GM21515 (cell line): Measurements from ENCODE around the gene KRTAP5-2.

Experiments
- ATAC-seq: cut with Tn5 transposase; IDR thresholded peaks from one replicate; pipeline ENCODE4 v1.9.1; 2021; ENCODE audit not compliant: unreplicated experiment

The KRTAP5-2 gene

DNA sequence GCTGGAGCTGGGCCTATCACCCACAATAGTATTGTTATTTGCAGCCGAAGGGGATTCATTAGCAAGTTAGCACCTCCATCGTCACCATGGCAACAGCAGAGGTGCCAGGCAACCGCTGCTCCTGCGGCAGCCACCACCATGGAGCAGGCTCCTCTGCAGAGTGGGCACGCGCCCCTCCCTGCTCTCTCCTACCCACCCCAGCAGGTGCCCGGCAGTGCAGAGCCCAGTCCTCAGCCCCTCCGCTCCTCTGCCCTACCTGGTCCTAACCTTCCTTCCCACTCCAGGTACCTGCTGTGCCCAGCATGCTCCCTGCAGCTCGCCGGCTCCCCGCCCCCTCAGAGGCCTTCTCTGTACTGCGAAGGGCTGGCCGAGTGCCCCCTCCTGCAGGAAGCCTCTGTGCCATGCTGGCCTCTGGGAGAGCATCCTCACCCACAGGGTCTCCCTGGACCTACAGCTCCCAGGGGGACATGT lies 29.6 kb downstream of the KRTAP5-2 start:
- ATAC-seq, result no peak

GRCh38 chr11:1567721-1568100 lies 30.4 kb downstream of the KRTAP5-2 start:
- ATAC-seq, result no peak

- ATAC-seq, result no peak
These were observed 30.9 kb downstream of the KRTAP5-2 start for GRCh38 chr11:1567052-1567720.

GRCh38 chr11:1566381-1567051 lies 31.6 kb downstream of the KRTAP5-2 start:
- ATAC-seq, result no peak

DNA sequence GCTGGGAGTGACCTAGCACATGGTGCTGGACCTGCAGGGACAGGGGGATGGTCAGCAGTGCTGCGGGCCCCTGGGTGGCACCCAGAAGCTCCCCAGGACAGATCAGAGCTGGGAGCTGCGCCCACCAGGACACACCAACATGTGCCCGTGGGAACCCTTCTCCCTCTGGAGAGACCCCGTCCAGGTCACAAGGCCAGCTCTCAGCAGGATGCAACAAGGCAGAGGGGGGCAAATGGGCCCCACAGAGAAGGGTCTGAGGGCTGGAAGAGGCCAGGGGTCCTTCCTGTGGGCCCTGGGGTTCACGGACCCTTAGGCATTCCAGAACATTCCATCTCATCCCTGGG lies 32.2 kb downstream of the KRTAP5-2 start:
- ATAC-seq, result no peak

GRCh38 chr11:1565173-1565903 lies 32.8 kb downstream of the KRTAP5-2 start:
- ATAC-seq, result no peak

DNA sequence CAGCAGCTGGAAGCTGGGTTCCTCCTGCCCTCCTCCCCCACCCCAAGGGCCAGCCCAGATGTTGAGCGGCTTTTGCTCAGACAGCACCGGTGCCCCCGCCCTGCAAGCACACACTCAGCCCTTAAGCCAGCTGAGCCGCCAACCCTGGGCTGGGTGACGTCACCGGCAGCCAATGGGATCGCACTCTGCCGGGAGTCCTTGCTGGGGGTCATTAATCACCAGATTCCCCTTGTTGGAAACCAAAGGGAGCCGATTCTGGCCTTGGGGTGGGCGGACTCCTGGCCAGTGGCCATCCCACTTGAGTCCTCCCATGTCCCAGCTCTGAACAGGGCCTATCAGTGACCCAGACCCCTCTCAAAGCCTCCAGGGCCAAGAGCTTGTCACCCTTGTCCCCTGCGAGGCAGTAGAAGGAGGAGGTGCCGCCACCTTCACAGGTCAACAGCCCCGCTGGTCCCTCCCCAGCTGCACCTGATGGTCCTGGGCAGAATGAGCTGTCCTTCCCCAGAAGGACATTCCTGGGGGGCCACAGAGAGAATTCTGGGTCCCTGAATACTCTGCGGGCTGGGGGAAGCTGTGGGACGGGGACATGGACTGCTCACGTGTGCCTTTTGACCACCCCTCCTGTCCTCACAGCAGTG lies 33.4 kb downstream of the KRTAP5-2 start:
- ATAC-seq, result no peak

DNA sequence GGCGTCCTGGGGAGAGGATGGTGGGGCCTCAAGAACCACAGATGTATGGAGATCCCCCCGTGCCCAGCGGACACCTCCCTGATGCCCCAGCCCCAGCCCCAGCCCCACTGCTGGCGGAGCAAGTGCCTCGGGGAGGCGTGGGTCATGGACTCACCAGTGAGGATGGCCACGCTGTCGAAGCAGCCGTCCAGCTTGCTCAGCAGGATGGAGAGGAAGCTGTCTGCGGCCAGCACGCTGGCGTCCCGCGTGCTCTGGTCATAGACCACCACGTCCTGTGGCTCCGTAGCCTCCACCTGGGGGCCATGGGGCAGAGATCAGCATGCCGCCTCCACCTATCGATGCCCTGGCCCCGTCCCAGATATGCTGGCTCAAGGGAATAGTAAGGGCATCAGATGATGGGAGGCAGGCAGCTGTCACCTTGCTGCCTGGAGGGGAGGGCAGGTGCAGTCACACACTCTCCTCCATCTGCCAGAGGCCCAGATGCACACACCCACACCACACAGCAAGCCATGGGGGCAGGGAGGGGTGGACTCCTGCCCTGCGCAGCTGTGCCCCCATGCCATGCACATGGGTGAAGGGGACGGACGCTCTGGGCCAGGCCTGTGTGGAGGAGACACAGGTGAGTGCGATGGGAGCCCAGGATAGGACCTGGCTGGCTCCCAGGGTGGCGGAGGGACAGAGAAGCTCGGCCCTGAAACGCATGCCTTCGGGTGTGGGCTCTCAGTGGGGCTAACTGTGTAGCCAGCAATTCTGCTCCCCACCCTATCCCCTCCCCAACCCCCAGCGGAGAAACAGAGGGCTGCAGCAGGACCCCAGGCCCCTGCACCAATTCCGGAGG lies 34.2 kb downstream of the KRTAP5-2 start:
- ATAC-seq, result no peak

DNA sequence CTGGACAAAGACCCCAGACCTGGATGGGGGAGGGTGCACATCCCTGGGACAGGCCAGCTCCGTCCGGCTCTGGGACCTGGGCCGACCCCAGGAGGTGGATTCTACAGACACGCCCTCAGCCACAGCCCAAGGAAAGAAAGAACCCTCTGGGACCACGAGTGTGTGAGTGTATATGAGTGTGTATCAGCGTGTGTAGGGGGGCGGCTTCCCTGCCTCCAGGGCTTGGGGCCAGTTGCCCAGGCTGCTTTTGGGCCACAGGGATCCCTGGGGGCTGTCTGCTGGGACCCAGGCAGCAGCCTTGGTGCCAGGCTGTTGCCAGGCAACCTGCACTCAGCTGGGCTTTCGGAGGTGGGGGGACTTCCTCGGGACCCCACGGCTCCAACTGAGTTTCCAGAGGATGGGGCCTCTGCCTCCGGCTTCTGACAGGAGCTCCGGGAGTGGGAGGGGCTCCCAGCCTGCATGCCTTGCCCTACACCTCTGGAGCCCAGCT lies 34.9 kb downstream of the KRTAP5-2 start:
- ATAC-seq, result no peak

DNA sequence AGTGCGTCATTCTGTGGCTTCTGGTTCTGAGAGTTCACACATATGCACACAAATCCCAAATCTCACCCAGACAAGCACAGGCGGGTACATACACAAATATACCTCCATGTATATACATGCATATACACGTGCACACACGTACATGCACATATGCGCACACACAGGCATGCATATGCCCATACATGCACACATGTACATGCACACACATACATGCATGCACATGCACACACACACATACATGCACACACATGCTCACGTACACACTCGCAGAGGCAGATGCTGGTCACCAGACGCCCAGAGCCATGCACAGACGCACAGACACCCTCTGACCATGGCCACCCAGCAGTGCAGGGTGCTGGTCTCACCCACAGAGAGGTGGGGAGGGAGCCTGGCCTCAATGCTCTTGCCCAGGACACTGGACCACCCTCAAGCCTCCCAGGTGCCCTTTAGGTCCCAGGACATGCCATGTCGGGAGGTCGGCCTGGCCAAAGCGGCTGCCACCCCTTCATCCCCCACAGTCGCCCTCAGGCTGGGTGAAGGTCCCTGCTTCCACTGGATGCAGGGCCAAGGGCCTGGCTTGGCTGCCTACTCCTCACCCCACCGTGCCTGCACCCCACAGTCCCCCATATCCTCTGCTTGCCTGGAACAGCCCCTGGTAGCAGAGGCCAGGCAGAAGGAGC lies 35.5 kb downstream of the KRTAP5-2 start:
- ATAC-seq, result no peak

- ATAC-seq, result no peak
These were observed 36.1 kb downstream of the KRTAP5-2 start for GRCh38 chr11:1561955-1562354.

DNA sequence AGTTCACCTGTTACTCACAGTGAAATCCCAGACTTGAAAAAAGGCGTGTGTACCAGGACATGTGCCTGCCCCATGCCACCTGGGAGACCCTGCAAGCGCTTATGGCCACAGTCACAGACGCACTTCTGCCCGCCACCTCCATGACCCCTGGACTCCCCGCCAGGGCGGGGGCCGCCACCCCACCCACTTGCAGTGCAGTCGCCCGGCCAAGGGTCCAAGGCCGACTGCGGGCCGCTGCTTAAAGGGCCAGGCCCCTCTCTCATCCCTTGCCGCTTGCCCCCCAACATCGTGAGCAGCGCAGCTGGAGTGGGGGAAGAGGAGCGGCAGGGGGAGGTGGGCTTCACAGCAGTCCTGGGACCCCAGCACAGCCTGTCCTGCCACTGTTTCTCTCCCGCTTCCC lies 36.8 kb downstream of the KRTAP5-2 start:
- no peak for ATAC-seq

GRCh38 chr11:1560649-1561251 lies 37.3 kb downstream of the KRTAP5-2 start:
- no peak for ATAC-seq

GRCh38 chr11:1560002-1560648 lies 38.0 kb downstream of the KRTAP5-2 start:
- no peak for ATAC-seq

GRCh38 chr11:1559111-1559951 lies 38.8 kb downstream of the KRTAP5-2 start:
- no peak for ATAC-seq

DNA sequence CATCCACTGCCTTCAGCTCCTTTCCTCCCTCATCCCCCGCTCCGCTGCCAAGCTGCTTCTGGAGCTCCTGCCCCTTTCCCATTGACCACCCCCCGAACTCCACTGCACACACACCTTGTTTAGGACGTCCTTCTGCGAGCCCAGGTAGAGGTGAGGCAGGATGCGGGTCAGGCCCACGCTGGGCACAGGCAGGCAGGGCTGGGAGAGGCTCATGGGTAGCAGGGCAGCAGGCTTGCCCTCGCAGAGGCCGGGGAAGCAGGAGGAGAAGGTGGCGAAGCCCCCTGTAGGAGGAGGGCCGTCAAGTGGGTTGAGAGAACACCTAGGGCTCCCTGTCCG lies 39.4 kb downstream of the KRTAP5-2 start:
- no peak for ATAC-seq

- no peak for ATAC-seq
These were observed 40.0 kb downstream of the KRTAP5-2 start for GRCh38 chr11:1557904-1558774.
